Nucleus accumbens (tissue), 56 donors: ENCODE measurements around the gene TRERF1.
A peak's percentile ranks its signal among the peaks of the same experiment; 100 is the strongest.

Source experiments
- DNase-seq, 56 donors: peaks; one replicate each; lab custom pipeline; 2025; lab: John Stamatoyannopoulos, UW

Gene TRERF1

GRCh38 chr6:42429042-42429585, 22.6 kb downstream of the TRERF1 start:
- DNase-seq = no peak

- peak in 5 of 56 donors; percentile 7 to 17 (median 10) for DNase-seq
Measured at GRCh38 chr6:42428326-42429041, 23.2 kb downstream of the TRERF1 start.

GRCh38 chr6:42427871-42428270, 23.9 kb downstream of the TRERF1 start:
- no peak for DNase-seq

- no peak for DNase-seq
Measured at GRCh38 chr6:42426191-42426590, 25.5 kb downstream of the TRERF1 start.

- no peak for DNase-seq
Measured at GRCh38 chr6:42424906-42425474, 26.7 kb downstream of the TRERF1 start.

- DNase-seq = no peak
Measured at GRCh38 chr6:42423244-42423643, 28.5 kb downstream of the TRERF1 start.

GRCh38 chr6:42420741-42421140, 31.0 kb downstream of the TRERF1 start:
- DNase-seq = no peak

- no peak for DNase-seq
Measured at GRCh38 chr6:42419490-42420280, 32.0 kb downstream of the TRERF1 start.

- no peak for DNase-seq
Measured at GRCh38 chr6:42418724-42419123, 33.0 kb downstream of the TRERF1 start.

- no peak for DNase-seq
Measured at GRCh38 chr6:42417641-42418112, 34.0 kb downstream of the TRERF1 start.

- no peak for DNase-seq
Measured at GRCh38 chr6:42411406-42411805, 40.3 kb downstream of the TRERF1 start.

- no peak for DNase-seq
Measured at GRCh38 chr6:42410861-42411260, 40.9 kb downstream of the TRERF1 start.

GRCh38 chr6:42409581-42409980, 42.1 kb downstream of the TRERF1 start:
- no peak for DNase-seq

- DNase-seq = no peak
Measured at GRCh38 chr6:42407379-42407778, 44.3 kb downstream of the TRERF1 start.

GRCh38 chr6:42406306-42407280, 45.1 kb downstream of the TRERF1 start:
- DNase-seq = no peak

- DNase-seq = no peak
Measured at GRCh38 chr6:42405021-42405420, 46.7 kb downstream of the TRERF1 start.

- DNase-seq = no peak
Measured at GRCh38 chr6:42404484-42404883, 47.2 kb downstream of the TRERF1 start.

GRCh38 chr6:42403831-42404230, 47.9 kb downstream of the TRERF1 start:
- DNase-seq = no peak

GRCh38 chr6:42403421-42403820, 48.3 kb downstream of the TRERF1 start:
- DNase-seq = no peak

GRCh38 chr6:42402184-42402583, 49.5 kb downstream of the TRERF1 start:
- no peak for DNase-seq
